Islet precursor cell (in vitro differentiated cells): ENCODE results near the gene NDUFA1.
"Not testable (repeated sequence)": the region's sequence is repeated elsewhere in the genome, so short reads cannot be mapped to it uniquely, and the experiment has no call there.

Experiments used
- DNase-seq: peaks from one replicate; pipeline ENCODE4 v3.0.0-alpha.2; 2018

The NDUFA1 gene

GRCh38 chrX:119916310-119916709, 44.7 kb downstream of the NDUFA1 start:
- DNase-seq: no peak

GRCh38 chrX:119917877-119918276, 46.2 kb downstream of the NDUFA1 start:
- DNase-seq: no peak

DNA sequence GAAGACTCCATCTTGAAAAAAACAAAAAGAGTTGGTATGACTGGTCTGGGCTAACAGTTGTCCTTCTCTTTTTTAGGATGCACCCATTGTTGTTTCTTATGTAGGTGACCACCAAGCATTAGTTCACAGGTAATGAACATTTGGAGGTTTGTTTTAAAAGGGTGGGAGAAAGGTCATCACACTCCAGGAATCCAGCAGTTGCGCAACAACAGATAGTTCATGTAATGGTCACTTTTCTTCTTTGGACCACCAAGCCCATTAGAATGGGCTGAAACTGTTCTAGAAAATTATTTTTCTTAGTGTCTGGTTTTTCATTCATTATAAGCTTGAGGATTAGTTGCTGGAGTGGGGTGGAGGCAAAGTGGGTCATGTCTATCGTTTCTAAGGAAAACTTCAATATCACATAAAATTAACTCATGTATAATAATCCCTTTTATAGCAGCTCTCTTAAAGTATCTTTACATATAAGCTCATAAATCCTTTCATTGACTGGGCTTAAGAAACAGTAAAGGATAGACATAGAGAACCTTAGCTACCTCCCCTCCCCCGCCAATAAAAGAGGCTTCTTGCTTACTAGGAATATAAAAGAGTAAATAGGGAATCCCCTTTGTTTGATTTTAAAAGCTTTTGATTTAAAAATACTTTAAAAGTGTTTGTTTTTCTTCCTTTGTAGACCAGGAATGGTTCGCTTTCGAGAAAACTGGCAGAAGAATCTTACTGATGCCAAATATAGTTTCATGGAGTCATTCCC, 48.4 kb downstream of the NDUFA1 start:
- no peak for DNase-seq

GRCh38 chrX:119922391-119922790, 50.8 kb downstream of the NDUFA1 start:
- DNase-seq: not testable (repeated sequence)
